AG04449 (cell line): ENCODE results near the gene TXNL4A.

Experiments
- CTCF ChIA-PET: fragments of 350-600 bp; formaldehyde crosslinking; extraction: SDS; loops from one replicate; lab custom pipeline; 2021; ENCODE audit warnings: antibody characterized with exemption; lab: Yijun Ruan, JAX
- POLR2A ChIA-PET: fragments of 400-600, 350-600 bp; formaldehyde crosslinking; extraction: SDS; loops from one replicate; lab custom pipeline; 2020; ENCODE audit warnings: antibody characterized with exemption, inconsistent platforms; lab: Yijun Ruan, JAX
- DNase-seq: peaks from one replicate; pipeline ENCODE4 v3.0.0-alpha.2; 2010; ENCODE audit warnings: low read depth, low spot score
- H3K4me3 ChIP-seq: 2 replicates; pipeline ENCODE4 v1.5.1; 2011; ENCODE audit warnings: low read depth, mild to moderate bottlenecking, control low read depth, low read length
- TF ChIP-seq, protein P1 (sequence below): IDR thresholded peaks from one replicate; pipeline ENCODE4 v1.5.1; 2011; ENCODE audit warnings: mild to moderate bottlenecking, moderate library complexity, low read length, control low read depth, inconsistent platforms; ENCODE audit not compliant: insufficient read depth; ENCODE audit errors: missing control alignments

Gene TXNL4A

DNA sequence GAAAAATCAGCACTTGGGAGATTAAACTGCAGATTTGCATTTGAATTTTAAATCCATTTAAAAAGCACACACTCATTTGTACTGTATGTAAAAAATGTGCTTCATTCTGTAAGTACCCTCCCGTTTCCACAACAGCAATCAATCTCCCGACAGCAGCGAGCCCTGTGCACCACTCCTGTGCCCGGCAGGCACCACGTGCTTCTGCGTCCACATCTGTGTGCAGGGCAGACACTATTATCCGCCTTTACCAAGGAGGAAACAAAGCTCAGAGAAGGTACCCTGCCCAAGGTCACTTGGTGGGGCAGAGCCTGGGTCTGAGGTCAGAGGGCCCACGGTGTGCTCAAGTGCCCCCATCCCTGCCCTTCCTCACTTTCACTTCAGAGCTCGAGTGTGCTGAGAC is 16.4 kb downstream of the TXNL4A start:
- ChIA-PET POLR2A (no interaction called here), CTCF (interaction anchor here (1.8 kb wide), 1 partner anchor 16 kb away, joined by 7 read pairs; the partner anchor contains the start of gene TXNL4A)
- H3K4me3 ChIP-seq: no peak overlapping the region
- TF ChIP-seq, protein P1, sequence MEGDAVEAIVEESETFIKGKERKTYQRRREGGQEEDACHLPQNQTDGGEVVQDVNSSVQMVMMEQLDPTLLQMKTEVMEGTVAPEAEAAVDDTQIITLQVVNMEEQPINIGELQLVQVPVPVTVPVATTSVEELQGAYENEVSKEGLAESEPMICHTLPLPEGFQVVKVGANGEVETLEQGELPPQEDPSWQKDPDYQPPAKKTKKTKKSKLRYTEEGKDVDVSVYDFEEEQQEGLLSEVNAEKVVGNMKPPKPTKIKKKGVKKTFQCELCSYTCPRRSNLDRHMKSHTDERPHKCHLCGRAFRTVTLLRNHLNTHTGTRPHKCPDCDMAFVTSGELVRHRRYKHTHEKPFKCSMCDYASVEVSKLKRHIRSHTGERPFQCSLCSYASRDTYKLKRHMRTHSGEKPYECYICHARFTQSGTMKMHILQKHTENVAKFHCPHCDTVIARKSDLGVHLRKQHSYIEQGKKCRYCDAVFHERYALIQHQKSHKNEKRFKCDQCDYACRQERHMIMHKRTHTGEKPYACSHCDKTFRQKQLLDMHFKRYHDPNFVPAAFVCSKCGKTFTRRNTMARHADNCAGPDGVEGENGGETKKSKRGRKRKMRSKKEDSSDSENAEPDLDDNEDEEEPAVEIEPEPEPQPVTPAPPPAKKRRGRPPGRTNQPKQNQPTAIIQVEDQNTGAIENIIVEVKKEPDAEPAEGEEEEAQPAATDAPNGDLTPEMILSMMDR: no peak
- DNase-seq: no peak

DNA sequence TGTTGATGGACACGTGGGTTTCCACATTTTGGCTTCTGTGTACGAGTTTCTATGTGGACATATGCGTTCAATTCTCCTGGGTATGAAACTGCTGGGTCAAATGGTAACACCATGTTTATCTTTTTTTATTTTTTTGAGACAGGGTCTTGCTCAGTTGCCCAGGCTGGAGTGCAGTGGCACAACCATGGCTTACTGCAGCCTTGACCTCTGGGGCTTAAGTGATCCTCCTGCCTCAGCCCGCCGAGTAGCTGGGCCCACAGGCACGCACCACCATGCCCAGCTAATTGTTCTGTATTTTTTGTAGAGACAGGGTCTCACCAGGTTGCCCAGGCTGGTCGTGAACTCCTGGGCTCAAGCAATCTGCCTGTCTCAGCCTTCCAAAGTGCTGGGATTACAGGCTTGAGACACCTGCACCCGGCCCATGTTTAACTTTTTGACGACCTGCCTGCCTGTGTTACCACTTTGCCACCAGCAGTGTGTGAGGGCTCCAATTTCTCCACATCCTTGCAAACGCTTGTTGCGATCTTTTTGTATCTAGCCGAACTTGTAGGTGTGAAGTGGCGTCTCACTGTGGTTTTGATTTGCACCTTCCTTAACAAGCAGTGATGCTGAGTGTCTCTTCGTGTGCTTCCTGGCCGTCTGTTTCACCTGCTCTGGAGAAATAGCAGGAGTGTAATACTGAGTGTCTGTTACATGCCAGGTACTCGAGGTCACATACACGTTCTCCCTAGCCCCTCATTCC is 17.0 kb downstream of the TXNL4A start:
- CTCF ChIA-PET: no interaction called here
- no peak overlapping the region for H3K4me3 ChIP-seq
- DNase-seq: no peak
- TF ChIP-seq, protein P1: no peak
- POLR2A ChIA-PET: no interaction called here

DNA sequence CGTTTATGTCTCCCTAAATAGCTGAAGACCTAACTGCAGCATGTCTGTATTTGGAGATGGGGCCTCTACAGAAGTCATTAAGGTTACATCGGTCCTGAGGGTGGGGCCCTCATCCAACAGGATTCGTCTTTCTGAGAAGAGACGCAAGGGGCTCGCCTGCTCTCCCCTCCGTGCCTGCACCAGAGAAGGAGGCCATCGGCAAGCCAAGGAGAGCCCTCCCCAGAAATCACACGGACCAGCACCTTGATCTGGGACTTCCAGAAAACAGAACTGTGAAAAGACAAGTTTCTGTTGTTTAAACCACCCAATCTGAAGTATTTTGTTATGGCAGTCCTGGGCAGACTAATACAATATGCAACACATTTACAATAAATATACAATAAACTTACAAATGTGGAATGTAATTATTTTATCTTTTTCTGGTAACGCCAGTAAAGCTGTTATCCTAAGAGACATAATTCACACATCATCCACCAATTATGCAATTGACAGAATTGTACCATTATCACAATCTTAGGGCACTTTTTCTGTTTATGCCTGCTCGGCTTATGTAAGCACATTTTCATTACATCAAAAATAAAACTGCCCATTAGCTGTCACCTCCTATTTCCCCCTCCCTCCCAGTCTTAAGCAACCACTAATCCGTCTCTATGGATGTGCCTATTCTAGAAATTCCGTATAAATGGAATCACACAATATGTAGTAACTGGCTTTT is 17.8 kb downstream of the TXNL4A start:
- ChIA-PET CTCF (no interaction called here), POLR2A (no interaction called here)
- DNase-seq: no peak
- no peak overlapping the region for H3K4me3 ChIP-seq
- TF ChIP-seq, protein P1: no peak

DNA sequence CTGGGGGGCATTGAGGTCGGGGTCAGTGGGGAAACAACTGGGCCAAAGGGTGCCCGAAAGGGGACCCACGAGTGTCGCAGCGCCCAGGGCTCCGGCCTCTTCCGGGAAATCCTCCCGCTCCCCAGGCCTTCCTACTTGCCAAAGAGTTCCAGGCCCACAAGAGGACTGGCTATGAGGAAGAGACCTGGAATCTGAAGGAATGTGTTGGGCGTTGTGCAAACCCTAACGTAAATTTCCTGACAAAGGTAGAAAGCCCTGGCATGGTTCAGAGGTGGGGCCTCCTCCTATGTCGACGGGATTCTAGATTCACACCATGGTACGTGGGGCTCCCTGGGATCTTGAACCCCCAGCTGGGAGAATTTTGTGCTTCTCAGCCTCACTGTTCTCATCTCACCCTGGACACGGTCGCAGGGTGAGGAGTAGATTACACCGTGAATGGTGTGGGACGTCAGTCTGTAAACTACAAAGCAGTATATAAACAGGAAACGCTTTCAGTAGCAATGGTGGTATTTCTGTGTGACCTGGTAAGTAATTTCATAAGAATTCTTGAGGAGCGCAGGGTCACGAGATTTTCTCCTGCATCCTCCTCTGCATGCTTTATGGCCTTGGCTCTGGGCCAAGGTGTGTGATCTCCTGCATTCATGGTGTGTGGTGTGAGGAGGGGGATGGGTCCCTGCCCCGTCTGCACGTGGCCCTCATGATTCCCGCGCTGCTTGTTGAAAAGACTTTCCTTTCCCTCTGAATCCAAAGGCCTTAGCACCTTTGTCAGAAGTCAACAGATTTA is 23.1 kb downstream of the TXNL4A start:
- no peak for DNase-seq
- TF ChIP-seq, protein P1: no peak
- ChIA-PET CTCF (no interaction called here), POLR2A (no interaction called here)
- peak overlapping the region; percentile 60 for H3K4me3 ChIP-seq

DNA sequence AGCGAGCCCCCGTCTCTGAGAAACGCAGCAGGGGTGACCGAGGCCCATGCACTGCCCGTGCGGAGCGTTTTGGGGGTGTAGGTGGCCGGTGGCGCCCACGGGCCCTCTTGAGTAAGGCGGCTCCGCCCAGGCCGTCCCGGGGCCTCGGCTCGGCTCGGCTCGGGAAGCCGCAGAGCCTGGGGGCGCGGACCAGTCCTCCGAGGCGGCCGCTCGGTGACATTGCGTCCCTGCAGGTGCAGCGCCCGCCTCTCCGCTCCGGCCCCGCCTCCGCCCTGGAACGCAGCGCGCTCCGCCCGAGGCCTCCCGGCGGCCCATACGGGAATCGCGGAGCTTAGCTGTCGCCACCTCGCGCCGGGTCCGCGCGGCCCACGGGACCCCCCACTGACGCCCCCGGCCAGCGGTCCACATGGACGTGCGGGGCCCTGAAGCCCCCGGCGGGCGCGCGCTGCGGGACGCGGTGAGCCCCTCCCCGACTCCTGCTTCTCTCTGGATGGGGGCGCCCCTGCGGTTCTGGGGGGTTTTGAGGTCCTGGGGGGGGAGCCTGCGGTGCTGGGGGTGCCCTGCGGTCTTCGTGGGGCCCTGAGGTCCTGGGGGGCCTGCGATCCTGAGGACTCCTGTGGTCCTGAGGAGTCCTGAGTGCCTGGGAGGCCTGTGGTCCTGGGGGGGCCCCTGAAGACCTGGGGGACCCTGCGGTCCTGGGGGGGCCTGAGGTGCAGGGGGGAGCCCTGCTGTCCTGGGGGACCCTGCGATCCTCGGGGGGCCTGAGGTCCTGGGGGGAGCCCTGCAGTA is 23.8 kb downstream of the TXNL4A start, which contains the start of gene HSBP1L1:
Gene HSBP1L1 (plus strand): TSS at position 314 of the 789 bp plus-strand sequence. CDS start 93 bp downstream, at position 407.
- ChIA-PET POLR2A (no interaction called here), CTCF (interaction anchor here (0.6 kb wide), 1 partner anchor 22 kb away, joined by 3 read pairs; no protein-coding TSS in a partner anchor)
- no peak for DNase-seq
- H3K4me3 ChIP-seq: peak within 1 kb of the TSS; percentile 60
- TF ChIP-seq, protein P1: peak; percentile 19
